Muscle layer of colon (tissue), 2 donors: ENCODE measurements around the gene KRTAP4-12.
"Not testable (repeated sequence)": the region's sequence is repeated elsewhere in the genome, so short reads cannot be mapped to it uniquely, and the experiment has no call there.

Source experiments
- H3K27ac ChIP-seq: one replicate; pipeline ENCODE4 v1.7.0; 2013; ENCODE audit warnings: low read depth, mild to moderate bottlenecking, low read length, moderate library complexity
- H3K27me3 ChIP-seq, 2 donors: one replicate each; pipeline ENCODE4 v1.7.0; 2013; ENCODE audit warnings: low read length in 2 of 2, mild to moderate bottlenecking in 2 of 2; ENCODE audit not compliant: insufficient read depth in 2 of 2, control insufficient read depth in 1 of 2
- H3K36me3 ChIP-seq: one replicate; pipeline ENCODE4 v1.7.0; 2013; ENCODE audit warnings: mild to moderate bottlenecking, low read length; ENCODE audit not compliant: insufficient read depth
- H3K4me1 ChIP-seq: one replicate; pipeline ENCODE4 v1.7.0; 2013; ENCODE audit warnings: mild to moderate bottlenecking, low read length; ENCODE audit not compliant: insufficient read depth
- H3K4me3 ChIP-seq, 2 donors: one replicate each; pipeline ENCODE4 v1.7.0; 2013; ENCODE audit warnings: low read length in 2 of 2, low read depth in 1 of 2, mild to moderate bottlenecking in 1 of 2, moderate library complexity in 1 of 2
- H3K9ac ChIP-seq: one replicate; pipeline ENCODE4 v1.7.0; 2013; ENCODE audit warnings: low read length
- H3K9me3 ChIP-seq: one replicate; pipeline ENCODE4 v1.7.0; 2013; ENCODE audit warnings: mild to moderate bottlenecking, low read length
- donor health status: abdominal sarcoma.
- donor health status: Adenocarcinoma of cecum.

KRTAP4-12 gene

GRCh38 chr17:41123292-41123990 is 541 bp downstream of the KRTAP4-12 start:
- not testable (repeated sequence) for H3K9ac ChIP-seq, H3K4me1 ChIP-seq, H3K27me3 ChIP-seq, H3K36me3 ChIP-seq, H3K9me3 ChIP-seq, H3K4me3 ChIP-seq, H3K27ac ChIP-seq

DNA sequence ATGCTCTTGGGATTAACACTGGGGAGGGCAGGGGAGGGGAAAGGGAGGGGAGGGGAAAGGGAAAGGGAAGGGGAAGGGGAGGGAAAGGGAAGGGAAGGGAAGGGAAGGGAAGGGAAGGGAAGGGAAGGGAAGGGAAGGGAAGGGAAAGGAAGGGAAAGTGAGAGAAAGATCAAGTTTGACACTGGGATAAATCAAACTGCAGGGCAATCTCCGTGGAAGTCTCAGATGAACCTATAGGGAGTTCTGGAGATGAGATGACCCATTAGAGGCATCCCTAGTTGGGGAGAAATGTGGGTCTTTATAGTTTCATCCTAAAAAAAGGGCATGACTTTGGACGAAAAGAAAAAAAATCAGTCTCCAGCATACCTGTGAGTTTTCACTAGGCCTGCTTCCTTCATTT is 2.2 kb downstream of the KRTAP4-12 start:
- Histone ChIP-seq H3K27me3 (no peaks in the 10 kb centered on the region), H3K4me1 (no peaks in the 10 kb centered on the region), H3K4me3 (no peak overlapping the region), H3K9ac (no peak overlapping the region), H3K36me3 (no peaks in the 10 kb centered on the region), H3K9me3 (no peaks in the 10 kb centered on the region), H3K27ac (no peak overlapping the region)

DNA sequence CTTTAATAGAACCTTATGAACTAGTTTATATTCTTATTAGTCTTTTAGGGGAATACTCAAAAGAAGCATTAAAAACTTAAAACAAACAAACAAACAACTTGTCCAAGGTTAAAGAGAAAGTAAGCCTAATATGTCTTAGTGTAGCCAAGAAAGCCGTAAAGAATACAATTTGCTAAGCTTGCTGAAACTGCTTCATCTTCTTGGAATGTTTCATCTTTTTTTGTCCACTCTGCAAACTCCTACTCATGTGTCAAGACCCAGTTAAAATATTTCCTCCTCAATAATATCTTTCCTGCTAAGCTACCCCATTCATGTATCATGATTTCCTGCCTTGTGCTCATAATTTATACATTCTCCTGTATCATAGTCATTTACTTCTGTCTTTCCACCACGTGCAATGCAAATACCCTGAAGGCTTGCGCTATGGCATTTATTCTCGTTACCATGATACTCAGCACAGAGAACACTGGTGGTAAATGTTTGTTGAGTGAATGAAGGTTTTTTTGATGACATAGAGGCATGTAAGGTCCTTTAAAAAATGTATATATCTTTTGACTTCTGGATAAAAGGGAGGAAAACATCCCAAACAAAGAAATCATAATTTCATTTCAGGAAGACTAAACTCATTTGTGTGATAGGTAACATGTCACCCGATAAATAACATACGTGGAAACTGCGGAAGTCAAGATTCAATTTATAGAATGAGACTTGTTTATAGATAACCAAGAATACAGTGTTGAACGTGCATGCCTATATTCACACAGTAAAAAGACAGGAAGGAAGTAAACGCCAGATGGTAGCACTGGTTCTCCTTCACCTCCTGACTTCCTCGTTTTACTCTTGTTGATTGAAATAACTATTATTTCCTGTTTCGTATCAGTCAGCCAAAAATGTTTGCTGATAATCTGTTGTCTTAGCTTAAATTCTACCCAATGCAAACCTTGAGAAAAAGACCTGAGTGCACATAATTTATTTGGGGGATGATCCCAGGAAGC is 4.0 kb downstream of the KRTAP4-12 start:
- not testable (repeated sequence) for H3K9ac ChIP-seq, H3K27me3 ChIP-seq, H3K27ac ChIP-seq, H3K4me1 ChIP-seq, H3K9me3 ChIP-seq, H3K4me3 ChIP-seq, H3K36me3 ChIP-seq

DNA sequence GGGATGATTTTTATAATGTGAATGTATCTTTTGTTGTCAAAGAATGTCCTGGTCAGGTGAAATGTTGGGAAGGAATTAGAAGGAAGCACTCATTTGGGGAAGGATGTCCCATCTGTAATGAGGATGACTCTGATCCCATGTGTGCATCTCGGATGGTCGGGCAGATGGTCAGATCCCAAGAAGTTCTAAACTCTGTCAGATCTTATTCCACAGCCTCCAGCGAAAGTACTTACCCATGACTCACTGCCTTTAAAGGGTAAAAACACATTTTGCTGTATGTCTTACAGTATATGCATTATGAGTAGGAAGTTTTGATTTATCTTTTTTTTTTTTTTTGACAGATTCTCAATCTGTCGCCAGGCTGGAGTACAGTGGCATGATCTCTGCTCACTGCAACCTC is 5.3 kb downstream of the KRTAP4-12 start:
- Histone ChIP-seq H3K27me3 (no peaks in the 10 kb centered on the region), H3K9ac (no peak overlapping the region), H3K27ac (no peak overlapping the region), H3K4me3 (no peak overlapping the region), H3K9me3 (no peaks in the 10 kb centered on the region), H3K4me1 (no peaks in the 10 kb centered on the region), H3K36me3 (no peaks in the 10 kb centered on the region)

DNA sequence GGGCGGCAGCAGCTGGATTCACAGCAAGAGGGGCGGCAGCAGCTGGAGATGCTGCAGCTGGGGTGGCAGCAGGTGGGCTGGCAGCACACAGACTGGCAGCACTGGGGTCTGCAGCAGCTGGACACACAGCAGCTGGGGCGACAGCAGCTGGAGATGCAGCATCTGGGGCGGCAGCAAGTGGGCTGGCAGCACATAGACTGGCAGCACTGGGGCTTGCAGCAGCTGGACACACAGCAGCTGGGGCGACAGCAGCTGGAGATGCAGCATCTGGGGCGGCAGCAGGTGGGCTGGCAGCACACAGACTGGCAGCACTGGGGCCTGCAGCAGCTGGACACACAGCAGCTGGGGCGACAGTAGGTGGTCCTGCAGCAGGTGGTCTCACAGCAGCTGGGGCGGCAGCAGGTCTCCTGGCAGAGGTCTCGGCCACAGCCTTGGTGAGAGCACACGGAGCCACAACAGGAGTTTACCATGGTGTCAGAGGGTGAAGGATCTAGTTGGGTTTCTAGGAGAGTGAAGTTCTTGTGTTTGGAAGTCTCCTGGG is 6.1 kb downstream of the KRTAP4-12 start, which contains the start of gene KRTAP4-11:
Gene KRTAP4-11 (minus strand): TSS at position 528 of the 541 bp plus-strand sequence. CDS start 58 bp downstream, at position 470.
- H3K27me3 ChIP-seq, H3K9me3 ChIP-seq: not testable (repeated sequence)

DNA sequence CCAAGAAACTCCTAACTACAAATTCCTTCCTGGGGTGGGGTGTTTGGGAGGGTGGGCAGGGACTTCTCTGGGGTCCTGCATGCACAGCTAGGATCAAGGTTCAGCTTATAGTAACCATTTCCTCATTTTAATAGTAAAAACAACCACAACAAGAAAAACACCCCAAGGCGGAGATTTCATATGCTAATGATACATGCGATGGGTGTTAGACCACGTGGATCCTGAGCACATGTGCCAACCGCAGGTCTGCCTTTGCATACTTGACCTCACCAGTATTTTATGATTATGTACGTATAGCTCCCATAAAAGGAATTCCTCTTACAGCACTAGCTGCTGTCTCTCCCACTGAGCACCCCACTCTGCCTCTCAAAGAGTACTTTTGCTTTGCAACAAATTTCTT is 7.7 kb downstream of the KRTAP4-12 start:
- Histone ChIP-seq H3K9ac (no peak overlapping the region), H3K27me3 (no peaks in the 10 kb centered on the region)

More for the DNA sequence above, 6.1 kb downstream of the KRTAP4-12 start, which contains the start of gene KRTAP4-11:
- H3K4me1 ChIP-seq, H3K27ac ChIP-seq, H3K36me3 ChIP-seq, H3K4me3 ChIP-seq, H3K9ac ChIP-seq: not testable (repeated sequence)

DNA sequence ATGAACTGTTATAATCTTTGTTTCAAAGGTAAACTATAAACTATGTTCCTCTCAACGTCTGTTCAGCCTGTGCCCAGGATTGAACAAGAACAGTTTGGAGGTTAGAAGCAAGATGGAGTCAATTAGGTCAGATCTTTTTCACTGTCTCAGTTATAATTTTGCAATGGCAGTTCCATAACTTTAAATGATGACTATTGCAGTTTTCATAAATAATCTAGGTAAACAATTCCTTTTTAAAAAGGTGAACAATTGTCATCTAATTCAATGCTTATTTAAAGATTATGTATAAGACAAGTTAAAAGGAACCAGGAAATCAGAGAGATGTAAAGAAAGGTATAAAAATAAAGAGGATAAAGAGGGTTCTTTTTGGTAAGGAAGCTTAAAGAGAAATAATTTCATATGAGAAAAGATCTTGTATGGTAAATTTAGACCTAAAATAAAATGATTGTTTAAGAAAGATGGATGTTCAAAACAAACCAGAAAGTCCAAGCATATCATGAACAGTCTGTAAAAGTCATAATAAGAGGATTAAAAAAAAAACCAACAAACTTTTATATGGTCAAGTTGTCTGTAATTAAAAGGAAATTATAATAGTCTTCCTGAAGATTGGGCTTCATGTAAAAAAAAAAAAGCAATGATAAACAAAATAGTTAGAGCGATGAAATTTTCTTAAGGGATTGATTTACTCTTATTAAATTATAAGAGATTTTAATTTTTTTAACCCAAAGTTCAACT is 12.7 kb downstream of the KRTAP4-12 start:
- H3K9ac ChIP-seq: no peak overlapping the region
- H3K4me1 ChIP-seq: no peaks in the 10 kb centered on the region
- no peaks in the 10 kb centered on the region for H3K9me3 ChIP-seq
- no peaks in the 10 kb centered on the region for H3K36me3 ChIP-seq
- H3K27me3 ChIP-seq: no peaks in the 10 kb centered on the region
- H3K27ac ChIP-seq: no peak overlapping the region
- no peak overlapping the region for H3K4me3 ChIP-seq

More for the DNA sequence above, 7.7 kb downstream of the KRTAP4-12 start:
- Histone ChIP-seq H3K9me3 (no peaks in the 10 kb centered on the region), H3K36me3 (no peaks in the 10 kb centered on the region), H3K4me1 (no peaks in the 10 kb centered on the region), H3K27ac (no peak overlapping the region), H3K4me3 (no peak overlapping the region)

DNA sequence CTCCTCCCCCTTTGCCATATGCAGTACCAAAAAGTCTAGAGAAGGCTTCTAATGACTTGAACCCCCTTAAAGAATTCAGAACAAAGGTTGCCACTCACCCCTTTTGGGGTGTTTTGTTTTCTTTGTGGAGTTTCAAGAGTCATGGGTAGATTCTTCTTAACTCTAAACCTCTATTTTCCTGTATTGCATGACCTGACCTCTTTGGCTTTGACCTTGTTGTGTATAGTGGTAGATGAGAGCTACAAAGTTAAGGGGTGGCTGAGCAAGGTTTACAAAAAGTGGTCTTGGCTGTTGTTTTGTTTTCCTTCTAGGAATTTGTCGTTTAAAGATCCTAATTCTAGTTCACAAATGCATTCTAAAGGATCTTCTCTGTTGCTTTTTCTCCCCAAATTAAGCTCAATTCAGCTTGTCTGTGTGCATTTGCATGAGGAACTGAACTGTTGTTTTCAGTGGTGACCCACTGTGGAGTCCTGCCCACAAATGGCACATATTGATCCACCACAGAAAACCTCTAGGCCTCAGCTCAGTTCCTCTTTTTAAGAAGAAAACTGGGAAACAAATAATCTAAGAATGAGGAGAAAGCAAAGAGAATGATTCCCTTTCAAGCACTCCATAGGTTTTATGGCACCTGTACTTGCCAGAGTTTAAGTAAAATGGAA is 15.1 kb downstream of the KRTAP4-12 start:
- H3K9ac ChIP-seq, H3K36me3 ChIP-seq, H3K4me1 ChIP-seq, H3K9me3 ChIP-seq, H3K27me3 ChIP-seq, H3K4me3 ChIP-seq, H3K27ac ChIP-seq: not testable (repeated sequence)

- Histone ChIP-seq H3K4me1 (no peaks in the 10 kb centered on the region), H3K9me3 (no peaks in the 10 kb centered on the region), H3K27me3 (no peaks in the 10 kb centered on the region), H3K9ac (no peak overlapping the region), H3K27ac (no peak overlapping the region), H3K4me3 (no peak overlapping the region), H3K36me3 (no peaks in the 10 kb centered on the region)
Measured at GRCh38 chr17:41107941-41108450, 16.0 kb downstream of the KRTAP4-12 start.

DNA sequence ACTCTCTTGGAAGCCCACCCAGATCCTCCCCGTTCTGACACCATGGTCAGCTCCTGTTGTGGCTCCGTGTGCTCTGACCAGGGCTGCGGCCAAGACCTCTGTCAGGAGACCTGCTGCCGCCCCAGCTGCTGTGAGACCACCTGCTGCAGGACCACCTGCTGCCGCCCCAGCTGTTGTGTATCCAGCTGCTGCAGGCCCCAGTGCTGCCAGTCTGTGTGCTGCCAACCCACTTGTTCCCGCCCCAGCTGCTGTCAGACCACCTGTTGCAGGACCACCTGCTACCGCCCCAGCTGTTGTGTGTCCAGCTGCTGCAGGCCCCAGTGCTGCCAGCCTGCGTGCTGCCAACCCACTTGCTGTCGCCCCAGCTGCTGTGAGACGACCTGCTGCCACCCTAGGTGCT is 18.6 kb downstream of the KRTAP4-12 start, which contains the start of gene KRTAP4-9:
Gene KRTAP4-9 (plus strand): TSS at position 43 of the 400 bp plus-strand sequence. CDS start 0 bp downstream, at position 43.
- H3K9ac ChIP-seq, H3K9me3 ChIP-seq, H3K27ac ChIP-seq, H3K4me1 ChIP-seq, H3K36me3 ChIP-seq, H3K27me3 ChIP-seq, H3K4me3 ChIP-seq: not testable (repeated sequence)
